Measurements from ENCODE around the gene CRYAA. TPM values are rescaled to one million over a fixed set of nuclear protein-coding genes. Genes with fewer than 3 reads are reported as not detected.
"Not testable (repeated sequence)": the region's sequence is repeated elsewhere in the genome, so short reads cannot be mapped to it uniquely, and the experiment has no call there.

CRYAA gene
- total RNA-seq, 1 donor from 2014 or later: not detected

DNA sequence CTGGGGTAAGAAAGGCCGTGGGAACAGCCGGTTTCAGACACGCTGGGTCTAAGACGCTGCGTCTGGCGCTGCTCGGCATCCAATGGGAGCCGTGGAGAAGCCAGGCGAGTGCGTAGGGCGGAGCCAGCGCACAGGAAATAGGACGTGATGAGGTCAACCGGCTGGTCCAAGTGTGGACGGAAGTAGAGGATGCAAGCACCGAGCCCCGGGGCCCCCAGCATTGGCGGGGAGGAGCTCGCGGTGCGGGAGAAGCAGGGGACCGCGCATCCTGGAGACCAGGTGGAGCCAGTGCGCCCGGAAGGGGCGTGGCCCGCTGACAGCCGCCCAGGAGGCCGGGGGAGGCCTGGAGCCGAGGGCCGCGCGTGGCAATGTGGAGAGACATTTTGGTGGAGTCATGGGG lies 15.2 kb upstream of the CRYAA start:
- not testable (repeated sequence) for H2AFZ ChIP-seq (replicated peaks); H3K36me3 Mint-ChIP-seq; H3K27ac ChIP-seq; H3K36me3 ChIP-seq; H3K27ac Mint-ChIP-seq; DNase-seq (ENCODE audit: low spot score); H3K4me3 Mint-ChIP-seq; H3K4me3 ChIP-seq; H3K27me3 ChIP-seq; H3F3A ChIP-seq (ENCODE audit: low read depth); H3K4me1 ChIP-seq; H3K4me2 ChIP-seq; H3K9ac ChIP-seq; H3K4me1 Mint-ChIP-seq; H3K79me2 ChIP-seq (ENCODE audit: low read depth); H3K9me3 Mint-ChIP-seq; H4K20me1 ChIP-seq (ENCODE audit: low read depth); H3K27me3 Mint-ChIP-seq (ENCODE audit: insufficient read depth, low read depth); H3K9me3 ChIP-seq (ENCODE audit: low read depth)

DNA sequence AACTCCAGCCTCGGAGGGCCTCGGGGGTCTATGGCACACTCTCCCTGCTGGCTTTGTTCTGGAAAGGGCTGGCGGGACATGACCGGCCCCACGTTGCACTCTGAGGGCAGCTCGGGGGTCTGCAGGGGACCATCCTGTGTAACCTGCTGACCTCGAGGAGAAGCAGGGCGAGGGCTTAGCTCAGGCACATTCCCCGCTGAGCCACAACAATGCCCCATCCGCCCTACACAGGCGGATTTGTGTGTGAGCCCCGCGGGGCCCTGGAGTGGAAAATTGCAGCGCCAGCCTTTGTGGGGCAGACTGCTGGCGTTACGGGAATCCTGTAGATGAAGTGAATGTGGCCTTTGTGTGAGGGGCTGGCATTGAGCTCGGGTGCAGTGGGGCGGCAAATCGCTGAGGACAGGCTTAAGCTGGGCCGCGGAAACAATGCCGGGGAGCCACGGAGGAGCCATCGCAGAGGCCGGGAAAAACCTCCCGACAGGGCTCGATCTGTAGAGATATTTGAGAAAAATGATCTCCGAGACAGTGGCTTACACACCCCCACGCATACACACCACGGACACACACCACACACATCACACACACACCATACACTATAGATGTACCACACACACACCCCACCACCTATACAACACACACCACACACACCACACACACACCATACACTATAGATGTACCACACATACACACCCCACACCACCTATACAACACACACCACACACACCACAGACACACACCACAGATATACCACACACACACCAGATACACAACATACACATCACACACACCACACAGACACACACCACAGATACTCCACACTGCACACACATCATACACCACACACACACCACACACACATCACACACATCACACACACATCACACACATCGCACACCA lies 9.3 kb upstream of the CRYAA start:
- H4K20me1 ChIP-seq (ENCODE audit: low read depth); DNase-seq (ENCODE audit: low spot score); H3K9me3 Mint-ChIP-seq; H2AFZ ChIP-seq (replicated peaks); H3K36me3 Mint-ChIP-seq; H3K27ac ChIP-seq; H3K4me2 ChIP-seq; H3K4me1 Mint-ChIP-seq; H3K27me3 Mint-ChIP-seq (ENCODE audit: insufficient read depth, low read depth); H3K4me3 ChIP-seq; H3K9ac ChIP-seq; H3K4me1 ChIP-seq; H3K36me3 ChIP-seq; H3F3A ChIP-seq (ENCODE audit: low read depth); H3K9me3 ChIP-seq (ENCODE audit: low read depth); H3K27me3 ChIP-seq; H3K79me2 ChIP-seq (ENCODE audit: low read depth): not testable (repeated sequence)
- peak overlapping the region; percentile 92 for H3K27ac Mint-ChIP-seq
- peak overlapping the region; percentile 19 for H3K4me3 Mint-ChIP-seq

DNA sequence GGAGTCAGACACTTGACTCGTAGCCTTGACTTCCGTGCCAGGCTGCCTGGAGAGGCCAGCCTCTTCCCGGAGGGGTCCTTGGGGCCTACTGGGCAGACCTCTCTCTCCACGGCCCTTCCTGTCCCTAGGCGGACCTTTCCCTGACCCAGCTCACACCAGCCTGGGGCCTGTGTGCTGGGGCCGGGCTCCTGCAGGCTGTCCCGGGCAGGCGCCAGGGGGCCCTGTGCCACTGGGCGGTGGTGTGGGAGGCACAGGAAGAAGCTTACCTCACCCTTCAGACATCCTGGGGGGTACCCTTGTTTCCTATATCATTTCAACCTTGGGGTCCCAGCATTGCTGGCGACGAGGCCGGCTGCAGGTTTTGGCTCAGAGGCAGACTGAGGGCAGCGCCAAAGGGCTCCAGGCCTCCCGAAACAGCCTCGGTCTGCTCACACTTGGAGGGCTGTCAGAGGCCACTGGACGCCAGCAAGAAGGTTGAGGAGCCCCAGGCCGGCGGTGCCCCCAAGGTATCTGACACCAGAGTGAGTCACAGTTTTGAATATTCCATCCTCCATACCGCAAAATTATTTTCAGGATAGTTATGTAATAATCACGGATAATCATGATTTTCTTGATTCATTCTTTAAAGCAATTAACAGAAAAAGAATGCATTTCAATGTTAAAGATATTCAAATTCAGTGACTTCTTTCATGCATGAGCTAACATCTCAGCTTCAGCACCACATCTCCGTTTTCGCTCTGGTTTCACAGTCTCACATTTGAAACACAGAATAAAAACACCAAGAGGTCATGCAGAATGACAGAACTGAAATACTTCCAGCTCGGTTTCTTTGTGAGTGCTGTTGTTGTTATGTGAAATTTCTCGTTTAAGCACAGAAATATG lies 6.7 kb upstream of the CRYAA start:
- not testable (repeated sequence) for H3K79me2 ChIP-seq (ENCODE audit: low read depth); H3K4me1 ChIP-seq; H3K4me2 ChIP-seq; H3F3A ChIP-seq (ENCODE audit: low read depth); H3K9me3 Mint-ChIP-seq; DNase-seq (ENCODE audit: low spot score); H3K27ac ChIP-seq; H3K9ac ChIP-seq; H3K4me3 Mint-ChIP-seq; H3K4me3 ChIP-seq; H2AFZ ChIP-seq (replicated peaks); H4K20me1 ChIP-seq (ENCODE audit: low read depth); H3K27me3 Mint-ChIP-seq (ENCODE audit: insufficient read depth, low read depth); H3K9me3 ChIP-seq (ENCODE audit: low read depth); H3K27me3 ChIP-seq; H3K36me3 ChIP-seq; H3K27ac Mint-ChIP-seq; H3K36me3 Mint-ChIP-seq; H3K4me1 Mint-ChIP-seq

DNA sequence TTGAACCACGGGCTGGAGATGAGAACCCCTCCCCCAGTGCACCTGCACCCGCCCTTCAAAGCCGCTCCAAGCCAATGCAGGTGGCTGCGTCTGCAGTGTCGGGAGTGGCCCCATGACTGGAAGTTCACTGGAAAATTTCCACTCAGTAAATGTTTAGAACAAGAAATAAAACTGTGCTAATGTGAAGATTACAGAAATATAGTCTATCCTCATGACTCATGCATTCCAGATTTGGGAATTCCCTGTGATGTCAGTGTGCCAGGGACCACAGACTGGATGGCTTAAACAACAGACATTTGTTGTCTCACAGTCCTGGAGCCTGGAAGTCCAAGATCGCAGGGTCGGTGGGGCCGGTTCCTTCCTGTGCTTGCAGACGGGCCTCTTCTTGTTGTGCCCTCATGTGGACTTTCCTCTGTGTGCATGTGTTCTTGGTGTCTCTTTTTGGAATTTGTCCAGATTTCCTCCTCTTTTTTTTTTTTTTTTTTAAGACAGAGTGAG lies 6.1 kb upstream of the CRYAA start:
- H3K27me3 Mint-ChIP-seq (ENCODE audit: insufficient read depth, low read depth); DNase-seq (ENCODE audit: low spot score); H3K4me1 ChIP-seq; H3K9ac ChIP-seq; H3K27ac ChIP-seq; H3K36me3 ChIP-seq; H3K36me3 Mint-ChIP-seq; H3K27me3 ChIP-seq; H3K4me3 Mint-ChIP-seq; H3K4me2 ChIP-seq; H3K79me2 ChIP-seq (ENCODE audit: low read depth); H4K20me1 ChIP-seq (ENCODE audit: low read depth); H3K9me3 ChIP-seq (ENCODE audit: low read depth); H2AFZ ChIP-seq (replicated peaks); H3K4me1 Mint-ChIP-seq; H3K4me3 ChIP-seq; H3K27ac Mint-ChIP-seq; H3F3A ChIP-seq (ENCODE audit: low read depth); H3K9me3 Mint-ChIP-seq: not testable (repeated sequence)

DNA sequence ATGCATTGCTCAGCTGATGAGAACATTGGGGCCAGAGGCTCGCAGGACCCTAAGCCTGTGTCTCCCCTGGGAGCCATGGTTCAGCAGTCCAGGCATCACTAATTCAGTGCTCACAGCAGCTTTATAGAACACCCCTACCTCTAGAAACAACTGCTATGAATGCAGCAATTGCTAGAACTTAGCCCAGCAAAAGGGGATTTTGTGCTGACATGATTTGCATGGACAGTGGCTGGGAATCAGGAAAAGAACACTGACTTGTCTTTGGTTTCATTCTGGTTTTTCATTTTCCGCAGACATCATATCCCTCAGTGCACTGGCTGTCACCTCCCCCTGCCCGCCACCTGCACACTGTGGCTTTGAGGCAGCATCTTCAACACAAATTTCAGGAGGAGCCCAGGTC lies 4.0 kb upstream of the CRYAA start:
- not testable (repeated sequence) for H3F3A ChIP-seq (ENCODE audit: low read depth); H3K9me3 Mint-ChIP-seq; H3K27me3 Mint-ChIP-seq (ENCODE audit: insufficient read depth, low read depth); H3K27me3 ChIP-seq; H3K9ac ChIP-seq; H3K4me2 ChIP-seq; DNase-seq (ENCODE audit: low spot score); H3K79me2 ChIP-seq (ENCODE audit: low read depth); H3K36me3 ChIP-seq; H3K27ac Mint-ChIP-seq; H4K20me1 ChIP-seq (ENCODE audit: low read depth); H3K4me1 Mint-ChIP-seq; H3K4me3 Mint-ChIP-seq; H3K27ac ChIP-seq; H3K4me3 ChIP-seq; H3K36me3 Mint-ChIP-seq; H3K9me3 ChIP-seq (ENCODE audit: low read depth); H3K4me1 ChIP-seq; H2AFZ ChIP-seq (replicated peaks)

DNA sequence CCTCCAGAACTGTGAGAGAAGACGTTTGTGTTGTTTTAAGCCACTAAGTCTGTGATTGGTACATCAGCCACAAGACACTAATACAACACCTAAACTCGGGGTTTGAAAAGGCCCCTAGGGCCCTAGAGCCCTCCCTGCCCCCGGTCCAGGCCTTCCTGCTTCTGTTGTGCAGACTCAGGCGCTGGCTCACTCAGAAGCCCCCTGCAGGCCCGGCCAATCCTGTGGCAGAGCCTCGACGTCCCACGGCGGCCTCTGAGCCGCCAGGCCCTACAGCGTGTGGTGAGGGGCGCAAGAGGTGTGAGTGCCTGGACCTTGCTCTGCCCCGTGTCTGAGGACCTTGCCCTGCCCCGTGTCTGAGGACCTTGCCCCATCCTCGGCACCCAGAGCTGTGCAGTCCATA lies 3.1 kb upstream of the CRYAA start:
- not testable (repeated sequence) for H3K4me1 Mint-ChIP-seq; H3K9ac ChIP-seq; H3K36me3 Mint-ChIP-seq; H3K79me2 ChIP-seq (ENCODE audit: low read depth); H3K9me3 Mint-ChIP-seq; H3K4me3 Mint-ChIP-seq; H3K27ac ChIP-seq; H3K4me1 ChIP-seq; H3K4me2 ChIP-seq; H4K20me1 ChIP-seq (ENCODE audit: low read depth); H3K27me3 Mint-ChIP-seq (ENCODE audit: insufficient read depth, low read depth); H2AFZ ChIP-seq (replicated peaks); H3K27ac Mint-ChIP-seq; H3K9me3 ChIP-seq (ENCODE audit: low read depth); DNase-seq (ENCODE audit: low spot score); H3K4me3 ChIP-seq; H3F3A ChIP-seq (ENCODE audit: low read depth); H3K27me3 ChIP-seq; H3K36me3 ChIP-seq

DNA sequence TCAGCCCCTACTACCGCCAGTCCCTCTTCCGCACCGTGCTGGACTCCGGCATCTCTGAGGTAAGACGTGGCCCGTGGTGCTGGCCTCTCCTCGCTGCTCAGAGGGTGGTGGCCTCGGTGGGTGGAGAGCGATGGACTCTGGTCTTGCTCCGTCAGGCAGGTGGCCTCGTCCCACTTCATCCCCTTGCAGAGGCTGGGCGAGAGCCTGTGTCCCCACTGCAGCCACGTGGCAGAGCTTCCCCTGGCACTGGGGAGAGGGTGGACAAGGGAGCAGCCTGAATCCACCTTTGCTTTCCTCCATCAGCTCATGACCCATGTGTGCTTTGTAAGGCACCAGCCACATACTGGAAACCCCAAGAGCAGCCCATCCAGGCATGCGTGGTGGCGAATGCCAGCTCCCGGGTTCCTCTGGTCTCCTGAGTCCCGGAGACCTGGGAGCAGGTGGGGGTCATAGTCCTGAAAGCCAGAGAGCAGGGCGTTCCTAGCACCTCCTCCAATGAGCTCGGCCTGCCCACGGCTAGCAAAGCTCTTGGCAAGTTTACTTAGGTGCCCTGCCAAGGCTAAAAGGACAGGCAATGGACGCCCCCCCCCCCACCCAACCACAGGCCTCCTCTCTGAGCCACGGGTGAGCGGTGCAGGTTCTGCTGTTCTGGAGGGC lies 550 bp downstream of the CRYAA start:
- H3K9me3 ChIP-seq (ENCODE audit: low read depth); H3K79me2 ChIP-seq (ENCODE audit: low read depth); H3K9ac ChIP-seq; H3K36me3 Mint-ChIP-seq; DNase-seq (ENCODE audit: low spot score); H3K4me3 Mint-ChIP-seq; H3K4me1 ChIP-seq; H3K27me3 Mint-ChIP-seq (ENCODE audit: insufficient read depth, low read depth); H3F3A ChIP-seq (ENCODE audit: low read depth); H3K4me1 Mint-ChIP-seq; H3K27ac Mint-ChIP-seq; H3K27ac ChIP-seq; H3K9me3 Mint-ChIP-seq; H4K20me1 ChIP-seq (ENCODE audit: low read depth); H2AFZ ChIP-seq (replicated peaks); H3K4me2 ChIP-seq; H3K27me3 ChIP-seq; H3K36me3 ChIP-seq; H3K4me3 ChIP-seq: not testable (repeated sequence)
